ENCODE results near the gene LRMDA. TPM values are rescaled to one million over a fixed set of nuclear protein-coding genes. Genes with fewer than 3 reads are reported as not detected.

LRMDA gene
- polyA plus RNA-seq, 1 donor (not counting 4 experiments of a cell fraction or from before 2014, with no cell fraction given), result not detected

DNA sequence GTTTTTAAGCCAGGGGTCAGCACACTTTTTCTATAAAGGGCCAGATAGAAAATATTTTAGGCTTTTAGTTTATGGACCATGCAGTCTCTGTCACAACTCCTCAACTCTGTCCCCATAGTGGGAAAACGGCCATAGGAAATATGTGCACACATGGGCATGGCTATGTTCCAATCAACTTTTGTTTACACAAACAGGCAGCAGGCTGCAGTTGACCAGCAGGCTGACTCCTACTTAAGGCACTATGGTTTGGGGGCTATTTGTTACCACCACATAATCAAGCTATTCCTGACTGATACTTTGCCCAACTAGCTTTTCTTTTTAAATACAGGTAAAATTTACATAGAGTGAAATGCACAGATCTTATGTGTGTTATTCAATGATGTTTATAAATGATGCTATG lies 362.4 kb downstream of the LRMDA start:
- H3K4me2 ChIP-seq (ENCODE audit: control insufficient read depth, extremely low read depth, insufficient read depth, low read depth, low read length), result no peak overlapping the region
- TF ChIP-seq, protein P1, sequence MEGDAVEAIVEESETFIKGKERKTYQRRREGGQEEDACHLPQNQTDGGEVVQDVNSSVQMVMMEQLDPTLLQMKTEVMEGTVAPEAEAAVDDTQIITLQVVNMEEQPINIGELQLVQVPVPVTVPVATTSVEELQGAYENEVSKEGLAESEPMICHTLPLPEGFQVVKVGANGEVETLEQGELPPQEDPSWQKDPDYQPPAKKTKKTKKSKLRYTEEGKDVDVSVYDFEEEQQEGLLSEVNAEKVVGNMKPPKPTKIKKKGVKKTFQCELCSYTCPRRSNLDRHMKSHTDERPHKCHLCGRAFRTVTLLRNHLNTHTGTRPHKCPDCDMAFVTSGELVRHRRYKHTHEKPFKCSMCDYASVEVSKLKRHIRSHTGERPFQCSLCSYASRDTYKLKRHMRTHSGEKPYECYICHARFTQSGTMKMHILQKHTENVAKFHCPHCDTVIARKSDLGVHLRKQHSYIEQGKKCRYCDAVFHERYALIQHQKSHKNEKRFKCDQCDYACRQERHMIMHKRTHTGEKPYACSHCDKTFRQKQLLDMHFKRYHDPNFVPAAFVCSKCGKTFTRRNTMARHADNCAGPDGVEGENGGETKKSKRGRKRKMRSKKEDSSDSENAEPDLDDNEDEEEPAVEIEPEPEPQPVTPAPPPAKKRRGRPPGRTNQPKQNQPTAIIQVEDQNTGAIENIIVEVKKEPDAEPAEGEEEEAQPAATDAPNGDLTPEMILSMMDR (optimal IDR thresholded peaks at IDR 0.05 in 1 of 3, IDR thresholded peaks at IDR 0.05 in 1 of 3, conservative IDR thresholded peaks at IDR 0.05 in 1 of 3; ENCODE audit: extremely low read depth in 1 of 3, insufficient read depth in 2 of 3, low read length in 3 of 3), result no peak
- TF ChIP-seq EZH2 (IDR thresholded peaks at IDR 0.05; ENCODE audit: low read length), result no peak
- H3K79me2 ChIP-seq (ENCODE audit: control insufficient read depth, insufficient read depth, low read length), result no peaks in the 10 kb centered on the region
- no peak for FAIRE-seq
- no peaks in the 10 kb centered on the region for H3K9me1 ChIP-seq (ENCODE audit: control insufficient read depth, extremely low read depth, insufficient read depth, low read length)
- H2AFZ ChIP-seq (ENCODE audit: control insufficient read depth, low read length), result no peak overlapping the region
- no peak overlapping the region for H3K9ac ChIP-seq (ENCODE audit: control insufficient read depth, extremely low read depth, insufficient read depth, low read length)
- H3K27me3 ChIP-seq (ENCODE audit: control insufficient read depth, extremely low read depth, insufficient read depth, low read length), result no peaks in the 10 kb centered on the region
- dilution Hi-C loops (cut with MboI; ENCODE audit: extremely low pct_ligation_motif_present, low sequenced_read_pairs), result no loop called here
- H3K4me1 ChIP-seq (ENCODE audit: control insufficient read depth, extremely low read depth, insufficient read depth, low read length), result no peaks in the 10 kb centered on the region
- H3K4me3 ChIP-seq (ENCODE audit: control insufficient read depth in 2 of 3, extremely low read depth in 1 of 3, insufficient read depth in 2 of 3, low read depth in 1 of 3, low read length in 3 of 3), result no peak overlapping the region
- no peaks in the 10 kb centered on the region for H3K36me3 ChIP-seq (ENCODE audit: control insufficient read depth in 2 of 2, extremely low read depth in 1 of 2, insufficient read depth in 2 of 2, low read length in 2 of 2)
- no peaks in the 10 kb centered on the region for H4K20me1 ChIP-seq (ENCODE audit: control insufficient read depth, extremely low read depth, insufficient read depth, low read length)
- H3K9me3 ChIP-seq (ENCODE audit: control insufficient read depth, low read depth, low read length), result no peaks in the 10 kb centered on the region
- no peak for DNase-seq (ENCODE audit: low read depth, low spot score)
- H3K27ac ChIP-seq (ENCODE audit: control insufficient read depth, insufficient read depth, low read length), result no peak overlapping the region

DNA sequence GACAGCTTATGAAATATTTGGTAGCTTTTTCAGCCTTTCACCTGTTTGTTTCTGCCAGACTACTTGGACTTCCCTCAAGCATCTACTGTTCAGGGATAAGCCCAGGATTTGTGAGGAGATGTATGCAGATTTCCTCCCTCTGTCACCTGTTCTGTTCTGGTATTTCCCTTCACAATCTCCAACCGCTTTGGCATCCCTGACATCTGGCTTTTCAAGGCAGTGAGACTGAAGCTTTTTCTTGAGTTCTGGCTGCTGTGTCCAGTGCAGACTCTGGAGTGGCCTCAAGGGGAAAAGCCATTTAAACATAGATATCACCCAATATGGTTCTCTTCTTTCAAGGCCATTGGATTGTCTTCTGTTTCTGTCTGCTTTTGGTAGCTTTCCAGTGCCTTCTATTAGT lies 369.7 kb downstream of the LRMDA start:
- no peaks in the 10 kb centered on the region for H3K4me1 ChIP-seq (ENCODE audit: control insufficient read depth, extremely low read depth, insufficient read depth, low read length)
- H2AFZ ChIP-seq (ENCODE audit: control insufficient read depth, low read length), result no peak overlapping the region
- no peaks in the 10 kb centered on the region for H3K79me2 ChIP-seq (ENCODE audit: control insufficient read depth, insufficient read depth, low read length)
- DNase-seq (ENCODE audit: low read depth, low spot score) (no peak), FAIRE-seq (no peak)
- H3K4me2 ChIP-seq (ENCODE audit: control insufficient read depth, extremely low read depth, insufficient read depth, low read depth, low read length), result no peak overlapping the region
- no peaks in the 10 kb centered on the region for H3K36me3 ChIP-seq (ENCODE audit: control insufficient read depth in 2 of 2, extremely low read depth in 1 of 2, insufficient read depth in 2 of 2, low read length in 2 of 2)
- H4K20me1 ChIP-seq (ENCODE audit: control insufficient read depth, extremely low read depth, insufficient read depth, low read length), result no peaks in the 10 kb centered on the region
- H3K27me3 ChIP-seq (ENCODE audit: control insufficient read depth, extremely low read depth, insufficient read depth, low read length), result no peaks in the 10 kb centered on the region
- no peak overlapping the region for H3K4me3 ChIP-seq (ENCODE audit: control insufficient read depth in 2 of 3, extremely low read depth in 1 of 3, insufficient read depth in 2 of 3, low read depth in 1 of 3, low read length in 3 of 3)
- no peak overlapping the region for H3K27ac ChIP-seq (ENCODE audit: control insufficient read depth, insufficient read depth, low read length)
- H3K9me1 ChIP-seq (ENCODE audit: control insufficient read depth, extremely low read depth, insufficient read depth, low read length), result no peaks in the 10 kb centered on the region
- H3K9ac ChIP-seq (ENCODE audit: control insufficient read depth, extremely low read depth, insufficient read depth, low read length), result no peak overlapping the region
- dilution Hi-C loops (cut with MboI; ENCODE audit: extremely low pct_ligation_motif_present, low sequenced_read_pairs), result no loop called here
- no peak for TF ChIP-seq EZH2 (IDR thresholded peaks at IDR 0.05; ENCODE audit: low read length)
- TF ChIP-seq, protein P1 (optimal IDR thresholded peaks at IDR 0.05 in 1 of 3, IDR thresholded peaks at IDR 0.05 in 1 of 3, conservative IDR thresholded peaks at IDR 0.05 in 1 of 3; ENCODE audit: extremely low read depth in 1 of 3, insufficient read depth in 2 of 3, low read length in 3 of 3), result no peak
- H3K9me3 ChIP-seq (ENCODE audit: control insufficient read depth, low read depth, low read length), result no peaks in the 10 kb centered on the region

Measured in keratinocyte (primary cell).